Naive thymus-derived CD4-positive, alpha-beta T cell (primary cell): ENCODE results near the gene NOL12. TPM values are rescaled to one million over a fixed set of nuclear protein-coding genes. Genes with fewer than 3 reads are reported as not detected.
A peak's percentile ranks its signal among the peaks of the same experiment; 100 is the strongest.

Experiments used
- ATAC-seq: fragments of 150-1000 bp; cut with Tn5 transposase; 2 replicates; pipeline ENCODE4 v1.10.0; 2021; ENCODE audit warnings: mild to moderate bottlenecking, moderate library complexity
- CTCF ChIA-PET: fragments of 350-600 bp; sonication (Branson Sonifier 250); formaldehyde crosslinking; loops from one replicate; lab custom pipeline; 2021; ENCODE audit warnings: antibody characterized with exemption; lab: Charles Lee
- POLR2A ChIA-PET: fragments of 350-600 bp; sonication (Branson Sonifier 250); formaldehyde crosslinking; loops from one replicate; lab custom pipeline; 2021; ENCODE audit warnings: antibody characterized with exemption, inconsistent platforms; lab: Charles Lee
- DNase-seq, 9 donors: peaks; one replicate each; pipeline versions ENCODE4 v3.0.0 to v3.0.0-alpha.2; 2020 to 2022; ENCODE audit warnings: mixed read lengths in 1 of 9
- H3K27ac ChIP-seq: one replicate; pipeline ENCODE4 v1.7.0; 2013; ENCODE audit warnings: mild to moderate bottlenecking, low read depth, low read length, moderate library complexity
- H3K27me3 ChIP-seq, 2 donors: one replicate each; pipeline ENCODE4 v1.7.0; 2013; ENCODE audit warnings: low read length in 2 of 2, mild to moderate bottlenecking in 2 of 2, moderate library complexity in 2 of 2; ENCODE audit not compliant: control insufficient read depth in 2 of 2, insufficient read depth in 2 of 2
- H3K36me3 ChIP-seq, 3 experiments: 1 replicate in 2 of 3; 2 replicates in 1 of 3; pipeline ENCODE4 v1.7.0; 2013; ENCODE audit warnings: low read length in 3 of 3, mild to moderate bottlenecking in 3 of 3, moderate library complexity in 1 of 3; ENCODE audit not compliant: insufficient read depth in 3 of 3, control insufficient read depth in 2 of 3
- H3K4me1 ChIP-seq, 2 donors: one replicate each; pipeline ENCODE4 v1.7.0; 2013; ENCODE audit warnings: low read length in 2 of 2, mild to moderate bottlenecking in 2 of 2, moderate library complexity in 1 of 2; ENCODE audit not compliant: control insufficient read depth in 2 of 2, insufficient read depth in 2 of 2
- H3K4me3 ChIP-seq: 2 replicates; pipeline ENCODE4 v1.7.0; 2013; ENCODE audit warnings: mild to moderate bottlenecking, low read length
- H3K9me3 ChIP-seq, 3 experiments: 1 replicate in 2 of 3; 2 replicates in 1 of 3; pipeline ENCODE4 v1.7.0; 2013; ENCODE audit warnings: low read length in 3 of 3; ENCODE audit not compliant: control insufficient read depth in 2 of 3
- H3K27ac Mint-ChIP-seq, 9 donors: one replicate each; pipeline ENCODE4 v1.8.0; 2020 to 2022; ENCODE audit warnings: mixed read lengths in 9 of 9, mild to moderate bottlenecking in 8 of 9, moderate library complexity in 5 of 9, inconsistent platforms in 2 of 9
- H3K27me3 Mint-ChIP-seq, 5 donors: one replicate each; pipeline ENCODE4 v1.8.0; 2021 to 2022; ENCODE audit warnings: mixed read lengths in 5 of 5, mild to moderate bottlenecking in 1 of 5
- H3K36me3 Mint-ChIP-seq, 5 donors: one replicate each; pipeline ENCODE4 v1.8.0; 2020 to 2022; ENCODE audit warnings: mixed read lengths in 5 of 5, mild to moderate bottlenecking in 3 of 5, inconsistent platforms in 1 of 5
- H3K4me1 Mint-ChIP-seq, 7 donors: one replicate each; pipeline ENCODE4 v1.8.0; 2020 to 2022; ENCODE audit warnings: mixed read lengths in 7 of 7, mild to moderate bottlenecking in 3 of 7, inconsistent platforms in 1 of 7
- H3K4me3 Mint-ChIP-seq, 10 donors: one replicate each; pipeline ENCODE4 v1.8.0; 2020 to 2022; ENCODE audit warnings: mild to moderate bottlenecking in 10 of 10, mixed read lengths in 10 of 10, moderate library complexity in 6 of 10, inconsistent platforms in 2 of 10
- H3K9me3 Mint-ChIP-seq, 11 donors: one replicate each; pipeline ENCODE4 v1.8.0; 2020 to 2022; ENCODE audit warnings: mixed read lengths in 11 of 11, mild to moderate bottlenecking in 4 of 11, inconsistent platforms in 1 of 11, moderate library complexity in 1 of 11
- intact Hi-C, 2 donors: fragments of 100-400 bp; cut with micrococcal nuclease; formaldehyde crosslinking; loops; one replicate each; pipeline ENCODE4 v1.15.1; 2023
- polyA plus RNA-seq, 2 donors: library from polyadenylated mRNA; unstranded; fragments of 300-500 nt; fragmentation: Illumina TruSeq; gene quantifications; one replicate each; pipeline ENCODE4 v1.2.3, GENCODE V29; 2021
- total RNA-seq, 6 experiments: library from RNA in 5 of 6; stranded (reverse) in 5 of 6; gene quantifications; 1 replicate in 5 of 6; 2 replicates in 1 of 6; pipeline ENCODE4 v1.2.3 and lab custom pipeline; 2021 to 2026

Gene NOL12
- total and polyA plus RNA-seq, 7 experiments from 2014 or later, result 32.8 to 52.5 (median 45.3) TPM

DNA sequence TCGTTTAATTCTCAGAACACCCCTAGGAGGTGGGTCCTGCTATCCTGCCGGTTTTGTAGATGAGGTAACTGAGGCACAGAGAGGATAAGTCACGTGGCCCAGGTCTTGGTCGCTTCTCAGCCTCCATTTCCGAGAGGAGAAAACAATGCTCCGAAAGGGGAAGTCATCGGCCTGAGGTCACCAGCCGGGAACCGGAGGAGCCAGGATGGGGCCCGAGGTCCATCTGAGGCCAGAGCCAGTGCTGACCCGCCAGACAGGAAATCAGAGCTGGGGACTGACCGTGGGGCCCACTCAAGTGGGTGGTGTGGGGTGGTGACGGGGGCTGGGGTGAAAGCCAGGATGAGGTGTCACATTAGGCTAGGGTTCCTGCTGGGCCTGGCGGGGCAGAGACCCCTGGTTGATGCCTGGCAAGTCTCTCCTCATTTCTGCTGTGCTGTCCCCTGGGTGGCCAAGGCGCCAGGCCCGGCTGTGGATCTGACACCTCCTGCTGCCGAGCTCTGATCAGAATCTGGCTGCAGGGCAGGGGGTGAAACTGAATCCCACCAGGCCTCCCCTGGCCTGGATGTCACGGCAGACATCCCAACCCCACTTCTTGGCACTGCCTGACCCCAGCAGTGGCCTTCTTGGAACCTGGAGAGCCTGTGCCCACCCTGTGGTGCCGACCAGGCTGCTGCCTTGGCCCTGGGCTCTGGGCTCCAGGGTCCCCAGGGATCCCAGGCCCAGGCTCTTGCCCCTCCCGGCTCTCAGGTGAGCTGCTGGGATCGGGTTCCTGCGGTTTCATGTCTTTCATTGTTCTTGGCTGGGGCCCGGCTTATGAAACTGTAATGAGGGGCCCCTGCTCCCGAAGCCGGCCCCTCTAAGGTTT, 22.7 kb downstream of the NOL12 start:
- no peak for DNase-seq
- Histone ChIP-seq H3K36me3 (peaks cover 0 to 11% (median 0%) of the 10 kb centered on the region in 3 experiments), H3K27me3 (no peaks in the 10 kb centered on the region), H3K9me3 (no peaks in the 10 kb centered on the region), H3K4me1 (no peaks in the 10 kb centered on the region), H3K4me3 (no peak overlapping the region), H3K27ac (no peak overlapping the region)
- POLR2A ChIA-PET, result no interaction called here
- no peaks in the 10 kb centered on the region for H3K9me3 Mint-ChIP-seq
- H3K4me3 Mint-ChIP-seq, result no peak overlapping the region
- peaks cover 0 to 17% (median 3%) of the 10 kb centered on the region in 5 donors for H3K36me3 Mint-ChIP-seq
- CTCF ChIA-PET, result no interaction called here
- ATAC-seq, result peak; percentile 47
- H3K4me1 Mint-ChIP-seq, result no peaks in the 10 kb centered on the region
- intact Hi-C loops, result no loop called here
- no peak overlapping the region for H3K27ac Mint-ChIP-seq
- no peaks in the 10 kb centered on the region for H3K27me3 Mint-ChIP-seq

DNA sequence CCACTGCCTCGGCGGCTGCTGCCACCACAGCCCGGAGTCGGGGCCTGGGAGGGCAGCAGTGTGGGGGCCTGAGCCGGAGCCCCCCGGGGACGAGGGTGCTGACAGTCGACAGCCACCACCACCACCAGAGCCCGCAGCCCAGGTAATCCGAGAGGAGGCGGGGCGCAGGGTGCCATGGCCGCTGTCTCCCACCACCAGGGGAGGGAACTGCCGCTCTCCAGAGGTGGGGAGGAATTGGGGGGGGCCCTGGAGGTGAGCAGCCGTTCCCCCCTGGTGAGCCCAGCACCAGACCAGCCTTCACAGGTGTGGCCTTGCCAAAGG, 23.3 kb downstream of the NOL12 start:
- POLR2A ChIA-PET, result no interaction called here
- Histone ChIP-seq H3K4me1 (no peaks in the 10 kb centered on the region), H3K36me3 (peaks cover 0 to 11% (median 0%) of the 10 kb centered on the region in 3 experiments), H3K9me3 (no peaks in the 10 kb centered on the region), H3K4me3 (no peak overlapping the region), H3K27ac (no peak overlapping the region), H3K27me3 (no peaks in the 10 kb centered on the region)
- intact Hi-C loops, result no loop called here
- CTCF ChIA-PET, result no interaction called here
- ATAC-seq (no peak), DNase-seq (no peak)
- no peaks in the 10 kb centered on the region for H3K9me3 Mint-ChIP-seq
- no peak overlapping the region for H3K27ac Mint-ChIP-seq
- H3K36me3 Mint-ChIP-seq, result peaks cover 0 to 16% (median 3%) of the 10 kb centered on the region in 5 donors
- no peak overlapping the region for H3K4me3 Mint-ChIP-seq
- no peaks in the 10 kb centered on the region for H3K27me3 Mint-ChIP-seq
- H3K4me1 Mint-ChIP-seq, result no peaks in the 10 kb centered on the region

DNA sequence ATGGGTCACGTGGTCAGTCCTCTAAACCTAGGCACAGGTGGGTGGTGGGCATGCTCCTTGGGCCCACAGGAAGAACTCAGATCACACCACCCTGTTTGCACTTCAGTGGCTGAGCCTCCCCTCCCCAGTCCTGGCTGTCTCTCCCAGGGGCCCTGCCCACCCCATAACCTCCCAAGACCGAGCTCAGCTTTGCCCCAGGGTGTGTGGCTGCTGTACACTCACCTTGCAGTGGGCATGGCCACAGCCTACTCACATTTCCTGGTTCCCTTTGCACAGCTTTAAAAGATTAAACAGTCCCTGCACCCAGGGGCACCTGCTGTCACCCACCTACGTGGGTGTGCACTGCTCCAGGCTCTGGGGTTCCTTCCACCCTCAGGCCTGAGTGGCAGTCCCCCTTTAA, 24.5 kb downstream of the NOL12 start:
- Histone ChIP-seq H3K27me3 (no peaks in the 10 kb centered on the region), H3K36me3 (peaks cover 0 to 11% (median 0%) of the 10 kb centered on the region in 3 experiments), H3K9me3 (no peaks in the 10 kb centered on the region), H3K4me1 (no peaks in the 10 kb centered on the region), H3K4me3 (no peak overlapping the region), H3K27ac (no peak overlapping the region)
- DNase-seq (no peak), ATAC-seq (no peak)
- Mint-ChIP-seq H3K9me3 (no peaks in the 10 kb centered on the region), H3K4me1 (no peaks in the 10 kb centered on the region), H3K27me3 (no peaks in the 10 kb centered on the region), H3K27ac (no peak overlapping the region), H3K4me3 (no peak overlapping the region), H3K36me3 (peaks cover 0 to 12% (median 2%) of the 10 kb centered on the region in 5 donors)
- ChIA-PET CTCF (no interaction called here), POLR2A (no interaction called here)
- intact Hi-C loops, result no loop called here

DNA sequence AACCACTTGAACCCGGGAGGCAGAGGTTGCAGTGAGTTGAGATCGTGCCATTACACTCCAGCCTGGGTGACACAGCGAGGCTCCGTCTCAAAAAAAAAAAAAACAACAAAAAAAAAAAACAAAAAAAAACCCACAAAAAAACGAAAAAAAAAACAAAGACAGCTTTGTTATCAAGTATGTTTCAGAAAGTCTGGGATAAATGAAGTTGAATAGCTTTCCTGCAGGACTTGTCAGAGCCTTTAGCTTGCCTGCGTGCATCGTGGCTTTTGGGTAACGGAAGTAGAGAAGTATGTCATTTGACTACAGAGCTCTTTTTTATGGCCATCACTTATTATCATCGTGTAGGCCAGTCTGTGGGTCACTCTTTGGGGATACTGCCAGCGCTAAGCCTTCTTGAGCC, 25.3 kb downstream of the NOL12 start:
- intact Hi-C loops, result no loop called here
- ATAC-seq (no peak), DNase-seq (no peak)
- Histone ChIP-seq H3K27ac (no peak overlapping the region), H3K4me3 (no peak overlapping the region), H3K4me1 (no peaks in the 10 kb centered on the region), H3K27me3 (no peaks in the 10 kb centered on the region), H3K9me3 (no peaks in the 10 kb centered on the region), H3K36me3 (peaks cover 0 to 7% (median 0%) of the 10 kb centered on the region in 3 experiments)
- H3K4me3 Mint-ChIP-seq, result no peak overlapping the region
- H3K27ac Mint-ChIP-seq, result no peak overlapping the region
- ChIA-PET CTCF (interaction anchor here (0.8 kb wide), 1 partner anchor 153 kb away, joined by 3 read pairs; no protein-coding TSS in a partner anchor), POLR2A (interaction anchor here (0.7 kb wide), 1 partner anchor 8 kb away, joined by 3 read pairs; no protein-coding TSS in a partner anchor)
- no peaks in the 10 kb centered on the region for H3K9me3 Mint-ChIP-seq
- no peaks in the 10 kb centered on the region for H3K27me3 Mint-ChIP-seq
- H3K4me1 Mint-ChIP-seq, result no peaks in the 10 kb centered on the region
- H3K36me3 Mint-ChIP-seq, result peaks cover 0 to 7% (median under 1%) of the 10 kb centered on the region in 5 donors

DNA sequence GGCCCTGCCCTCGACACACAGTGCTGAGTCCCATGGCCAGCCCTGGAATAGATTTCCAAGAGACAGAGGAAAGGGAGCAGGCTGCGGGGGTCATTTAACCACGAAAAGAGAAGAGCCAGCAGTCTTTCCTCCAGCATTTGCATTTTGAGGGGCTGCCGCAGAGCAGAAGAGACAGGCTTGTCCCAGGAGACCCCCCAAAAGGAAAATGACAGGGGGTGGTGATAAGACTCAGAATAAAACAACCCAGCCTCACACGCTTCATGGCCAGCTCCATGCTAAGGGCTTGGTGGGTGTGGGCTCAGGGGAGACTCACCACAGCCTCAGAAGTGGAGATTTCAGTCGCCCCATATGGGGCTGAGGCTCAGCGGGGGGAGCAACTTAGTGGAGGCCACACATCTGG, 27.6 kb downstream of the NOL12 start:
- no peak for ATAC-seq
- H3K4me3 ChIP-seq, result no peak overlapping the region
- no peaks in the 10 kb centered on the region for H3K9me3 ChIP-seq
- H3K4me1 ChIP-seq, result no peaks in the 10 kb centered on the region
- ChIA-PET CTCF (interaction anchor here (0.6 kb wide), 1 partner anchor 83 kb away, joined by 3 read pairs; no protein-coding TSS in a partner anchor), POLR2A (no interaction called here)
- no peaks in the 10 kb centered on the region for H3K4me1 Mint-ChIP-seq
- H3K27ac Mint-ChIP-seq, result no peak overlapping the region
- no peaks in the 10 kb centered on the region for H3K27me3 ChIP-seq
- no peak overlapping the region for H3K4me3 Mint-ChIP-seq
- peaks cover 0 to 7% (median 0%) of the 10 kb centered on the region in 3 experiments for H3K36me3 ChIP-seq
- DNase-seq, result no peak
- intact Hi-C loops, result no loop called here
- H3K27me3 Mint-ChIP-seq, result no peaks in the 10 kb centered on the region
- H3K9me3 Mint-ChIP-seq, result no peaks in the 10 kb centered on the region
- no peak overlapping the region for H3K27ac ChIP-seq
- H3K36me3 Mint-ChIP-seq, result peaks cover 0 to 15% (median 7%) of the 10 kb centered on the region in 5 donors

DNA sequence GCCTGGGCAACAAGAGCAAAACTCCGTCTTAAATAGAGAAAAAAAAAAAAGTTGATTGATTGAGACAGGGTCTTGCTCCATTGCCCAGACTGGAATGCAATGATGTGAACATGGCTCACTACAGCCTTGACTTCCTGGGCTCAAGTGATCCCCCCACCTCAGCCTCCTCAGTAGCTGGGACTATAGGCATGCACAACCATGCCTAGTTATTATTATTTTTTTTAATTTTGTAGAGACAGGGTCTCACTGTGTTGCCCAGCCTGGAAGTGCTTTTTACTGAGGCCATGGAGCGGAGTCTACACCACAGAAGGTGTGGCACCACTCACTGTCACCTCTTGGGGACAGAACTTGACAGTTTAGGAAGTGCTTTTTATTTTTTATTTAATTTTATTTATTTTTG, 28.5 kb downstream of the NOL12 start:
- POLR2A ChIA-PET, result interaction anchor here (0.6 kb wide), 1 partner anchor 21 kb away, joined by 3 read pairs; no protein-coding TSS in a partner anchor
- H3K27me3 Mint-ChIP-seq, result no peaks in the 10 kb centered on the region
- no peak for ATAC-seq
- H3K36me3 ChIP-seq, result peaks cover 0 to 7% (median 0%) of the 10 kb centered on the region in 3 experiments
- no peak for DNase-seq
- no peaks in the 10 kb centered on the region for H3K4me1 ChIP-seq
- no peak overlapping the region for H3K4me3 Mint-ChIP-seq
- H3K27ac Mint-ChIP-seq, result no peak overlapping the region
- H3K36me3 Mint-ChIP-seq, result peaks cover 0 to 15% (median 7%) of the 10 kb centered on the region in 5 donors
- H3K4me3 ChIP-seq, result no peak overlapping the region
- CTCF ChIA-PET, result no interaction called here
- H3K27me3 ChIP-seq, result no peaks in the 10 kb centered on the region
- H3K4me1 Mint-ChIP-seq, result peaks cover 0 to under 1% (median 0%) of the 10 kb centered on the region in 7 donors
- H3K27ac ChIP-seq, result no peak overlapping the region
- H3K9me3 ChIP-seq, result no peaks in the 10 kb centered on the region
- intact Hi-C loops, result no loop called here
- H3K9me3 Mint-ChIP-seq, result no peaks in the 10 kb centered on the region
